Upper lobe of right lung (tissue), 1 donor: ENCODE results near the gene STAC. TPM values are rescaled to one million over a fixed set of nuclear protein-coding genes. Genes with fewer than 3 reads are reported as not detected.

Source experiments
- ATAC-seq: fragments of 200-7000 bp; cut with Tn5 transposase; one replicate; pipeline ENCODE4 v1.9.1; 2020; ENCODE audit warnings: mild to moderate bottlenecking, moderate library complexity
- DNase-seq: peaks from one replicate; pipeline ENCODE4 v3.0.0-alpha.2; 2020
- H3K27ac ChIP-seq: fragments of 200-600 bp; one replicate; pipeline ENCODE4 v1.8.0; 2022
- H3K27me3 ChIP-seq: fragments of 200-600 bp; one replicate; pipeline ENCODE4 v1.8.0; 2022; ENCODE audit warnings: mild to moderate bottlenecking
- H3K36me3 ChIP-seq: fragments of 200-600 bp; one replicate; pipeline ENCODE4 v1.8.0; 2022
- H3K4me1 ChIP-seq: fragments of 200-600 bp; one replicate; pipeline ENCODE4 v1.8.0; 2022
- H3K4me3 ChIP-seq: fragments of 200-600 bp; one replicate; pipeline ENCODE4 v1.8.0; 2022; ENCODE audit warnings: mild to moderate bottlenecking
- H3K9me3 ChIP-seq: fragments of 200-600 bp; one replicate; pipeline ENCODE4 v1.8.0; 2022
- CTCF ChIP-seq: fragments of 200-600 bp; IDR thresholded peaks from one replicate; pipeline ENCODE4 v1.8.0; 2022; ENCODE audit warnings: antibody characterized with exemption
- intact Hi-C: fragments of 100-400 bp; cut with DNase I; formaldehyde crosslinking; loops from one replicate; pipeline ENCODE4 v1.11.0; 2022
- long read RNA-seq: library from polyadenylated mRNA; unstranded; transcript quantifications from one replicate; pipeline ENCODE4 v2.0.0, GENCODE V29; 2021
- total RNA-seq: library from RNA; stranded (reverse); fragmentation: NEBNext Ultra II Directional; extraction: Animal tissue kit (Norgen Biotek cat#: 25700); gene quantifications from one replicate; pipeline ENCODE4 v1.2.1, GENCODE V29; 2021
- donor health status: DM: no; HTN: yes; CAD: no; lungs with severe emphysema.

Gene STAC
- total RNA-seq, result 25.3 TPM
- long read RNA-seq, transcript STAC-201 (11 exons, 3,227 nt), result major isoform, 54 of 88 reads
- long read RNA-seq, partial matches to known transcripts, result 6 of 88 reads
- long read RNA-seq, other reads (novel, unspliced or antisense), result 27 of 88 reads

- Histone ChIP-seq H3K27ac (no peak within 1 kb of the TSS), H3K36me3 (no peaks in the 10 kb centered on the region), H3K4me3 (peak within 1 kb of the TSS; percentile 51), H3K9me3 (no peaks in the 10 kb centered on the region), H3K27me3 (peaks cover 16% of the 10 kb centered on the region), H3K4me1 (no peaks in the 10 kb centered on the region)
- TF ChIP-seq CTCF, result no peak
- peak; percentile 96 for ATAC-seq
- DNase-seq, result peak; percentile 86
- intact Hi-C loops, result no loop called here
Measured at GRCh38 chr3:36380221-36381031, at the start of gene STAC. TSS of gene STAC (plus strand) at chr3:36380504. CDS start at chr3:36380644, 140 bp downstream.

DNA sequence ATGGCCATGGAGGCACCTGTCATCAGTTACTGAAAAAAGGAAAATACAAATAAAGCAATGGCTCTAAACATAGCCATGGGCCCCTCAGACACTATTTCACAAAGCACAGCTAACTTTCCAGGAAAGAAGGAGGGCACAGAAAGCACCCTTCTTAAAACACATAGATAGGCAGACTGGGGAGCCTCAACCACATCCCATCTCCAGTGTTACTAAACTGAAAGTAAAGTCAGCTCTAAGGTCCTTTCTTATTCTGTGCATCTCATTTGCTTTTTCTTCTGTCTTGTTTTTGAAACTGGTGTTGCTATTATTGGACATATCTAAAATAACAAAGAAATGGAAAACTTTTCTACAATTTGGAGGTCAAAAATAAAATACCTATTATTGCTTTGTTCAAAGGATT is 48.2 kb upstream of the STAC start:
- Histone ChIP-seq H3K27me3 (no peaks in the 10 kb centered on the region), H3K4me1 (no peaks in the 10 kb centered on the region), H3K9me3 (no peaks in the 10 kb centered on the region), H3K4me3 (no peak overlapping the region), H3K27ac (no peak overlapping the region), H3K36me3 (no peaks in the 10 kb centered on the region)
- ATAC-seq, result no peak
- intact Hi-C loops, result no loop called here
- no peak for DNase-seq
- no peak for TF ChIP-seq CTCF

GRCh38 chr3:36362216-36362615 is 18.1 kb upstream of the STAC start:
- H3K9me3 ChIP-seq, result no peaks in the 10 kb centered on the region
- no peak for TF ChIP-seq CTCF
- H3K36me3 ChIP-seq, result no peaks in the 10 kb centered on the region
- no peak overlapping the region for H3K4me3 ChIP-seq
- H3K27me3 ChIP-seq, result no peaks in the 10 kb centered on the region
- intact Hi-C loops, result no loop called here
- no peak for ATAC-seq
- no peak for DNase-seq
- no peak overlapping the region for H3K27ac ChIP-seq
- no peaks in the 10 kb centered on the region for H3K4me1 ChIP-seq

DNA sequence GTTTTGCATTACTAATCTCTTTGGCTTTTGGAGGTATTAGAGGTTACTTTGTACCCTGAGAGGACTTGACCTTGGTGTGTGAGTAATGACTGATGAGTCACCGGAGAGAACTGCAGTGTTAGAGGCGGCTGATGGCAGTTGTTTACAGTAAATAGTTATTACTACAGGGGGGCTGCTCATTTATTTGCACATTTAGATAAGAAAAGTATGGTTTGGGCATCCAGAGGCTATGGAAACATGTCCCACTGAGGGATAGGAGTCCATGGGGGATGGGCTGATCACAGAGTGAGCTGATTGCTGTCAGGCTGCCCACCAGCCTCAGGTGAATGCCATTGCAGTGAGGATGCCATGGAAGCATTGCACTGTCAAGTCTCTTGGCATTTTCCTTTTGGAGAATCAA is 17.3 kb upstream of the STAC start:
- intact Hi-C loops, result no loop called here
- no peak for TF ChIP-seq CTCF
- no peak overlapping the region for H3K27ac ChIP-seq
- H3K27me3 ChIP-seq, result no peaks in the 10 kb centered on the region
- H3K9me3 ChIP-seq, result no peaks in the 10 kb centered on the region
- ATAC-seq (no peak), DNase-seq (no peak)
- no peaks in the 10 kb centered on the region for H3K36me3 ChIP-seq
- no peaks in the 10 kb centered on the region for H3K4me1 ChIP-seq
- no peak overlapping the region for H3K4me3 ChIP-seq

- ATAC-seq, result no peak
- Histone ChIP-seq H3K36me3 (no peaks in the 10 kb centered on the region), H3K27ac (no peak overlapping the region), H3K4me3 (no peak overlapping the region), H3K9me3 (no peaks in the 10 kb centered on the region), H3K4me1 (no peaks in the 10 kb centered on the region), H3K27me3 (no peaks in the 10 kb centered on the region)
- TF ChIP-seq CTCF, result no peak
- intact Hi-C loops, result no loop called here
- no peak for DNase-seq
Measured at GRCh38 chr3:36364260-36364659, 16.0 kb upstream of the STAC start.
